ENCODE measurements around the gene SDF4.
"Not testable (repeated sequence)": the region's sequence is repeated elsewhere in the genome, so short reads cannot be mapped to it uniquely, and the experiment has no call there.

SDF4 gene

GRCh38 chr1:1185101-1185765, 46.6 kb downstream of the SDF4 start:
- H3K4me3 ChIP-seq (ENCODE audit: low read depth, low read length), result no peak overlapping the region
- DNase-seq (ENCODE audit: low read depth), result no peak

DNA sequence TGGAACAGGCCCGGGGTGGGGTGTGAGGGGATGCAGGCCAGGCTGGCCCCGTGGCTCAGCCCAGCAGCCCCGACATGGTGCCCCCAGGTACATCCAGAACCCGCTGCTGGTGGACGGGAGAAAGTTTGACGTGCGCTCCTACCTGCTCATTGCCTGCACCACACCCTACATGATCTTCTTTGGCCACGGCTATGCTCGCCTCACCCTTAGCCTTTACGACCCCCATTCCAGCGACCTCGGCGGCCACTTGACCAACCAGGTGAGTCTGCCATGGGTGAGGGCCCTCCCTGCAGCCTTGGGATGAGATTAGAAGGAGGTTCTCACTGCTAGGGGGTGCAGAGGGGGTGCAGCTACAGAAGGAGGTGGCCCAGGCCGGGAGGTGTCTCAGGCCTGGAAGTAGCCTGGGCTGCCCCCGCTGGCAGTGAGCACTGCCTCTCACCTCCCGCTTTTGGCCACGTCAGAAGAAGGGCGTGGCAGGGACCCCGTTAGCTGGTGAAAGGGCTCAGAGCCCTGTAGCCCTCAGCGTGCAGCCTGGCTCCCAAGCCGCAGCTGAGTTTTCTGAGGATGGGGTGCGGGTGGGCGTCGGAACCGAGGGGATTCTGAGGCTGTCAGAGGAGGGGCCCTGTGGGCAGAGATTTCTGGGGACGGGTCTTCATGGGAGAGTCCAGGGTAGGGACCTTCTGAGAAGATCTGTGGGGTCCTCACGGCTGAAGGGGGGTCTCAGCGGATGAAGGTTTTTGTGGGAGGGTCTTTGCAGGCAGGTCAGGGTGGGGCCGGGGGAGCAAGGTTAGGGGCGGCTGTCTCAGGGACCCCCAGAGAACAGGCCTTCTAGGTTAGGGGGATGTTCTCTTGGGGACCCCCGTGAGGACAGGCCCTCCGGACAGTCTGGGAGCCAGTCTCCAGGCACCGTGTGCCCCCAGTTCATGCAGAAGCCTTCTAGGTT, 47.7 kb downstream of the SDF4 start:
- H3K4me3 ChIP-seq (ENCODE audit: low read depth, low read length), result no peak overlapping the region
- no peak for DNase-seq (ENCODE audit: low read depth)

DNA sequence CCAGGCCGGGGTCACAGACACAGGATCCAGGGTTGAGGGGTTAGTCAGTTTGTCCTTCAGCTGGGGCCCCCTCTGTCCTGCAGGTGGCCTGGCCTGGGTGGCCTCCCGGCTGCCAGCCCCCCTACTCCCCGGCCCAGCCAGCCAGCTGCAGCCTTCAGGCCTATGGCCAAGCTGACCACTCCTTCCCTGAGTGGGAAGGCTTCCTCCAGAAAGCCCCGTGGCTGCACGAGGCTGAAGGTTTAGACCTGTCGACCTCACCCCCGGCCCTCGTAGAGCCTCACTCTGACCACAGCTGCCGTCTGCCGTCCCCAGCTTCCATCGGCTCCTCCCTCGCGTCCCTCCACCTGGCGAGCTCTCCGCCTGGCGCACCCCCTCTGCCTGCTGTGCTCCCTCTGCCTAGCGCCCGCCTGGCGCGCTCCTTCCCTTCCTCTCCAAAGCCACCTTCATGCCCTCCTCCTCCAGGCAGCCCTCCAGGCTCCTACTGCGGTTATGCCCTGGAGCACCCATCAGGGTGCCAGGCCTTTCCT, 48.5 kb downstream of the SDF4 start:
- no peak overlapping the region for H3K4me3 ChIP-seq (ENCODE audit: low read depth, low read length)
- no peak for DNase-seq (ENCODE audit: low read depth)

DNA sequence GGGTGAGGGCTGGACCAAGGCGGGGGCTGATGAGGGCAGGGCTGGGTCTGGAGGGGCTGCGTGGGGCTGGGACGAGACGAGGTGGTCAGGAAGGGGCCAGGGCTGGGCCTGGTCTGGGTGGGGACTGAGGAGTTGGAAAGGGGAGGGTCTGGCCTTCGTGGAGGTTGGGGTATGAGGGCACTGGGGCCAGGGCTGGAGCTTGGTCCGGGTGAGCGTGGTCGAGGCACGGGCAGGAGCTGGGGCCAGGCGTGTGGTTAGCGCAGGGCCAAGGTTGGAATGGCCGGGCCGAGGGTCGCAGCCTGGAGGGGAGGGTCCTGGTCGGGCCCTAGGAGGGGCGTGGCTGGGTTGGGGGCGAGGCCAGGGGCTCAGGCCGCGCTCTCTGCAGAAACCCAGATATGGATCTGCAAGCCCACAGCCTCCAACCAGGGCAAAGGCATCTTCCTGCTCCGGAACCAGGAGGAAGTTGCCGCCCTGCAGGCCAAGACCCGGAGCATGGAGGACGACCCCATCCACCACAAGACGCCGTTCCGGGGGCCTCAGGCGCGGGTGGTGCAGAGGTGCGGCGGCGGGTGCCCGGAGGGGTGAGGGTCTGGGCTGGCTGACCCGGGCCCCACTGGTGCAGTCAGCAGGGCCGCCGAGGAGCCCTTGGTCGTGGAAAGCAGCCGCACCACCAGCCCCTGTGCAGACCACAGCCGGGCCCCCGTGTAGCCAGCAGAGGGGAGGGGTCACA, 49.1 kb downstream of the SDF4 start:
- no peak overlapping the region for H3K4me3 ChIP-seq (ENCODE audit: low read depth, low read length)
- no peak for DNase-seq (ENCODE audit: low read depth)

- no peak for DNase-seq (ENCODE audit: low read depth)
- no peak overlapping the region for H3K4me3 ChIP-seq (ENCODE audit: low read depth, low read length)
These were observed 49.8 kb downstream of the SDF4 start for GRCh38 chr1:1181938-1182410.

- DNase-seq (ENCODE audit: low read depth), result no peak
- H3K4me3 ChIP-seq (ENCODE audit: low read depth, low read length), result no peak overlapping the region
These were observed 50.5 kb downstream of the SDF4 start for GRCh38 chr1:1181129-1181937.

DNA sequence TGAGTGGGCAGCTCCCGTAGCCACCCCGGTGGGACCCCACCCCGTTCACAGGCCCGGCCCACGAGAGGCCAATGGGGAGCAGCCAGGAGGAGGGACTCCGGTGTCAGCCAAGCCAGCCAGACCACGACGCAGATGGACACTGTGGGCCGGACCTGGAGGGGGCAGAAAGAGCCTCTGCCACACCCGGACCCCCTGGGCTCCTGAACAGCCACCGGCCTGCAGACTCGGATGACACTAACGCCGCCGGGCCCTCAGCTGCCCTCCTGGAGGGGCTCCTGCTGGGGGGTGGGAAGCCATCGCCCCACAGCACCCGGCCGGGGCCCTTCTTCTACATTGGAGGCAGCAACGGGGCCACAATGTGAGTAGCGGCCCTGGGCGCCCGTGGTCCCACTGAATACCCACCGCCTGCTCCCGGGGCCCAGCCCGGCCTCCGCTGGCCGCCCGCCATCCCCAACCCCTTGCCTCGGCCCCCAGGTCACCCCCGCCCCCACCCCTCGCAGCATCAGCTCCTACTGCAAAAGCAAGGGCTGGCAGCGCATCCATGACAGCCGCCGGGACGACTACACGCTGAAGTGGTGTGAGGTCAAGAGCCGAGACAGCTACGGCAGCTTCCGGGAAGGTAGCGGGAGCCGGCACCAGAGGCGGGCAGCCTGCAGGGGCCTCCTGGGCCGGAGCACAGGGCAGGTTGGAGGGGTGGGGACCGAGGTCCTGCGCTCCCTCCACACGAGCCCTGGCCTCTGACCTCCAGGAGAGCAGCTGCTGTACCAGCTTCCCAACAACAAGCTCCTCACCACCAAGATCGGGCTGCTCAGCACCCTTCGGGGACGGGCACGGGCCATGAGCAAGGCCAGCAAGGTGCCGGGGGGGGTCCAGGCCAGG, 51.6 kb downstream of the SDF4 start:
- no peak for DNase-seq (ENCODE audit: low read depth)

GRCh38 chr1:1179346-1179982, 52.3 kb downstream of the SDF4 start:
- DNase-seq (ENCODE audit: low read depth), result no peak
- H3K4me3 ChIP-seq (ENCODE audit: low read depth, low read length), result no peak overlapping the region

More for the DNA sequence above, 51.6 kb downstream of the SDF4 start:
- no peak overlapping the region for H3K4me3 ChIP-seq (ENCODE audit: low read depth, low read length)

GRCh38 chr1:1178794-1179331, 52.9 kb downstream of the SDF4 start:
- no peak overlapping the region for H3K4me3 ChIP-seq (ENCODE audit: low read depth, low read length)
- DNase-seq (ENCODE audit: low read depth), result no peak

DNA sequence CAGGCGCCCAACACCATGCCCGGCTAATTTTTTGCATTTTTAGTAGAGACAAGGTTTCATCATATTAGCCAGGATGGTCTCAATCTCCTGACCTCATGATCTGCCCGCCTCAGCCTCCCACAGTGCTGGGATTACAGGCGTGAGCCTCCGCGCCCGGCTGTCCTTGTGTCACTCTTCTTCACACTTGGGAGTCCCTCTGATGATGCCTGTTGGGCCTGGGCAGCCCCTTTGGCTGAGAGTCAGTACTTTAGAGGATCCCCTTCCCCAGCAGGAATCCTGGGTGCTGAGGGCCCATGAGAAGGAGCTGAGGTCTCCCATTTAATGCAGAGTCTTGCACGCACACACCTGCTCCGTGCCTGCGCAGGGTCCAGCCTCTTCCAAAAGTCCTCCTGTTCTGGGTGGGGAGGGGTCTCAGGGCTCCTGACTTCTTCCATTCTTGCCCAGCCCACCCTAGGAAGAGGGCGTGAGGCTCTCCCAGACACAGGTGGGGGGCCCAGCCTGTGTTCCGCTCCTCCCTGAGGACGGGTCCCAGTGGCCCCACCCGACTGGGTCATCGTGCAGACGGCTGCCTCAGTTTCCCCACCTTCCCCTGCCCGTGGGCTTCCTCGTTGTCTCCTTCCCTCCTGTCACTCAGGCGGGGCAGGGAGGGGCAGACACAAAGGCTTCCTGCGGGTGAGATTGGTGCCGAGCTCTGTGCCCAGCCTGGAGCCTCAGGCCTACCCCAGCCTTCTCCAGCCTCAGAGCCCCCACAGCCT, 54.2 kb downstream of the SDF4 start:
- no peak overlapping the region for H3K4me3 ChIP-seq (ENCODE audit: low read depth, low read length)
- no peak for DNase-seq (ENCODE audit: low read depth)

- H3K4me3 ChIP-seq (ENCODE audit: low read depth, low read length), result no peak overlapping the region
- DNase-seq (ENCODE audit: low read depth), result no peak
These were observed 54.9 kb downstream of the SDF4 start for GRCh38 chr1:1176931-1177330.

DNA sequence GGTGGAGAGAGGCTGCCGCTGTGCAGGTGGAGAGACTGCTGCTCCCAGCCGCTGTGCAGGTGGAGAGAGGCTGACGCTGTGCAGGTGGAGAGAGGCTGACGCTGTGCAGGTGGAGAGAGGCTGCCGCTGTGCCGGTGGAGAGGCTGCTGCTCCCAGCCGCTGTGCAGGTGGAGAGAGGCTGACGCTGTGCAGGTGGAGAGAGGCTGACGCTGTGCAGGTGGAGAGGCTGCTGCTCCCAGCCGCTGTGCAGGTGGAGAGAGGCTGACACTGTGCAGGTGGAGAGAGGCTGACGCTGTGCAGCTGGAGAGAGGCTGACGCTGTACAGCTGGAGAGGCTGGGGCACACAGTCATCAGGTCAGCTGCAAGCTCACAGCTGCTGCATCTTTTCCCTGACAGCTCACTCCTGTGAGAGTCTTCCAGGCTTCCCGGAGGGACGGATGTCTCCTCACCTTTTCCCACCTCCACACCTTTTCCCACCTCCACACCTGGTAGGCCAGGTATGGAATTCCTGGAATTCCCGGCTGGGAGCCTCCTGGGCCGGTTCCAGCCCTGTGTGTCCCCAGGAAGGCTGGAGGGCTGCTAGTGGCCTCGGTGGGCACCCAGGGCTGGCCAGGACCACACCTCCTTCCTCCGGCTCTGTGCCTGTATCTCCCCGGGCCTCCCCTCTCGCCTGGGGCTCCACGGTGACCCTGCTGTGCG, 55.6 kb downstream of the SDF4 start:
- DNase-seq (ENCODE audit: low read depth); H3K4me3 ChIP-seq (ENCODE audit: low read depth, low read length): not testable (repeated sequence)

DNA sequence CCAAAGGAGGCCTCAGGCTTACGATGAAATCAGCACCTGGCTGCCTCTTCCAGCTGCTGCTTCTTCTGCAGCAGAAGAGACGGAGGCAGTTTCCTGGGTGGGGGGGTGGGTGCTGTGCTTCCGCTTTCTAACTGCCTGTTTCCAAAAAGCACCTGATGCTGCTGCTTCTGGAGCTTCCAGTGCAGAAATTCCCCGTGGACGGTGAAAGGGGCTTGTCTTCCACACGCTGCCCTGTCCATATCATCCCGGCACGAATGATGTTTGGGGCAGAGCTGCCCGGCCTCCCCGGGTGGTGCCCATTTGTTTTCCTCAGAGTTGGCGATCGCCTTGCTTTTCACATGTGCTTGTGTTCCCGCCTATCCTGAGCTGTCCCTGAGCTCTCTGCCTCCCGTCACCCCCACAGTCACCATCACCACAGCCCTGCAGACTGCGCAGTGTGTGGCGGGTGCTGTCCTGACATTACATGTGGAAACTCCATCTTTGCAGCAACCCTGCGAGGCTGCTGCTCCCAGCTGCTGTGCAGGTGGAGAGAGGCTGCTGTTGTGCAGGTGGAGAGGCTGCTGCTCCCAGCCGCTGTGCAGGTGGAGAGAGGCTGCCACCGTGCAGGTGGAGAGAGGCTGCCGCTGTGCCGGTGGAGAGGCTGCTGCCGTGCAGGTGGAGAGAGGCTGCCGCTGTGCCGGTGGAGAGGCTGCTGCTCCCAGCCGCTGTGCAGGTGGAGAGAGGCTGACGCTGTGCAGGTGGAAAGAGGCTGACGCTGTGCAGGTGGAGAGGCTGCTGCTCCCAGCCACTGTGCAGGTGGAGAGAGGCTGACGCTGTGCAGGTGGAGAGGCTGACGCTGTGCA, 56.4 kb downstream of the SDF4 start:
- no peak overlapping the region for H3K4me3 ChIP-seq (ENCODE audit: low read depth, low read length)
- DNase-seq (ENCODE audit: low read depth), result no peak

- no peak within 1 kb of the TSS for H3K4me3 ChIP-seq (ENCODE audit: low read depth, low read length)
- no peak for DNase-seq (ENCODE audit: low read depth)
These were observed 57.9 kb downstream of the SDF4 start, which contains the start of gene TTLL10 for GRCh38 chr1:1173793-1174415. TTLL10 (plus strand) TSS chr1:1173880; CDS start chr1:1179216, 5,336 bp downstream.
